ENCODE data around the gene FANCI. TPM values are rescaled to one million over a fixed set of nuclear protein-coding genes. Genes with fewer than 3 reads are reported as not detected.

FANCI gene
- total RNA-seq, 1 experiment from 2014 or later: 135 TPM

DNA sequence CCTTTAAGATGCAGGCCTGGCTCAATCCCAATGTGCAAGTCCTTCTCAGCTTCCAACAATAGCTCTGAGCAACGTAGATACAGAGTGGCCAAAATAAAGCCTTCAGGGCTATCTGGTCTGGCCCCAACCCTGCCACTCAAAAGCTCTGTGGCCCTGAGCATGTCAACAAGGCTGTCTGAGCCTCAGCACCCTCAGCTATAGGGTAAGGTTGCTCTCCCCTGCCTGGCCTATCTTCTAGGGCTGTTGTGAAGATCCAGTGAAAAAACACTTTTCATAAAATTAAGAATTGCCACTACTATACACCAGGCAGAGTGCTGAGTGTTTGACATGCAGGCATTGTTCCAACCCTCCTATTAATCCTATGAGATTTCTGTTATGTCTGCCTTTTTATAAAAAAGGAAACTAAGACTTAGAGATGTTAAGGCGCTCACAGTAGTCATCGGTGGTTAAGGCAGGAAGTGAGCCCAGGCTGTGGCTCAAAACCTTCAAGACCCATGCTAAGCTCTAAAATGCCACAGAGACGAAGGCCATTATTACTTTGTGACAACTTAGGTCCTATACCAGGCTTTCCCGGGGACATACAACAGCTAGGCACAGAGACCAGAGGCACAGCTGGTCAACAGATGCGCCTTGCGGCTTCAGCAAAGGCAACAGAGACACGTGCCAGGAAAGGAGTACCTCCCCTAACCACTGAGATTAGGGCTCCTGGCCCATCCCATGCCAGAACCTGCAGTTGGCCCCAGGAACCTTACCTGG is 85.7 kb downstream of the FANCI start:
- DNase-seq: no peak
- no peak overlapping the region; the same call in 1 of the 2 replicates for H3K27ac ChIP-seq
- H3K4me3 ChIP-seq: no peak overlapping the region
- H3K27me3 ChIP-seq: no peaks in the 10 kb centered on the region
- H3K4me1 ChIP-seq: peaks cover 26% of the 10 kb centered on the region; the same call in 1 of the 2 replicates
- H3K9me3 ChIP-seq (replicated peaks): no peaks in the 10 kb centered on the region
- peaks cover 70% of the 10 kb centered on the region for H3K36me3 ChIP-seq

- Histone ChIP-seq H3K9me3 (replicated peaks) (no peaks in the 10 kb centered on the region), H3K36me3 (peaks cover 68% of the 10 kb centered on the region), H3K4me1 (peaks cover 26% of the 10 kb centered on the region; the same call in 1 of the 2 replicates), H3K4me3 (no peak overlapping the region), H3K27me3 (no peaks in the 10 kb centered on the region), H3K27ac (peak overlapping the region; percentile 80)
- no peak for DNase-seq
Measured at GRCh38 chr15:89330119-89330518, 86.3 kb downstream of the FANCI start.

GRCh38 chr15:89330881-89331595 is 87.3 kb downstream of the FANCI start:
- H3K27me3 ChIP-seq: no peaks in the 10 kb centered on the region
- H3K4me3 ChIP-seq: no peak overlapping the region
- H3K27ac ChIP-seq: peak overlapping the region; percentile 80
- H3K4me1 ChIP-seq: peaks cover 28% of the 10 kb centered on the region; the same call in 1 of the 2 replicates
- peak; percentile 71 to 79 for DNase-seq
- peaks cover 59% of the 10 kb centered on the region for H3K36me3 ChIP-seq
- H3K9me3 ChIP-seq (replicated peaks): no peaks in the 10 kb centered on the region

DNA sequence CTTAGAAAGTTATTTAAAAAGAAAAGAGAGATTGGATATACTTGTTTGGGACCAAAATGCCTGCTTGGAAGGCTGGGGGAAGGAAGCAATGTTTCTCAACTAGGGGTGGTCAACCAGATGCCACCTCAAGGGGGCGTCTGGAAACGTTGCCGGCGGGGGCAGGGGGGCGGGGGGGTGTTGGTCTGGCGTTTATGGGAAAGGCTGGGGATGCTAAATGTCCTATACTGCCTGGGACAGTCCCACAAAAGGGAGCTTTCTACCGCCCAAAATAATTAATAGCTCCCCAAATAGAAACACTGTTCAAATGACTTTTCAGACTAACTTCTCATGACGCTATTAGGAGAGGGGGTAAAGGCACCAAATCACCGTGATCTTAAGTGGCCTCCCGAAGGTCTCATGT is 88.7 kb downstream of the FANCI start:
- Histone ChIP-seq H3K36me3 (peaks cover 45% of the 10 kb centered on the region), H3K27me3 (no peaks in the 10 kb centered on the region), H3K4me1 (peaks cover 31% of the 10 kb centered on the region; the same call in 1 of the 2 replicates), H3K4me3 (no peak overlapping the region), H3K27ac (no peak overlapping the region), H3K9me3 (replicated peaks) (no peaks in the 10 kb centered on the region)
- DNase-seq: peak in 1 of 2 experiments; percentile 43

DNA sequence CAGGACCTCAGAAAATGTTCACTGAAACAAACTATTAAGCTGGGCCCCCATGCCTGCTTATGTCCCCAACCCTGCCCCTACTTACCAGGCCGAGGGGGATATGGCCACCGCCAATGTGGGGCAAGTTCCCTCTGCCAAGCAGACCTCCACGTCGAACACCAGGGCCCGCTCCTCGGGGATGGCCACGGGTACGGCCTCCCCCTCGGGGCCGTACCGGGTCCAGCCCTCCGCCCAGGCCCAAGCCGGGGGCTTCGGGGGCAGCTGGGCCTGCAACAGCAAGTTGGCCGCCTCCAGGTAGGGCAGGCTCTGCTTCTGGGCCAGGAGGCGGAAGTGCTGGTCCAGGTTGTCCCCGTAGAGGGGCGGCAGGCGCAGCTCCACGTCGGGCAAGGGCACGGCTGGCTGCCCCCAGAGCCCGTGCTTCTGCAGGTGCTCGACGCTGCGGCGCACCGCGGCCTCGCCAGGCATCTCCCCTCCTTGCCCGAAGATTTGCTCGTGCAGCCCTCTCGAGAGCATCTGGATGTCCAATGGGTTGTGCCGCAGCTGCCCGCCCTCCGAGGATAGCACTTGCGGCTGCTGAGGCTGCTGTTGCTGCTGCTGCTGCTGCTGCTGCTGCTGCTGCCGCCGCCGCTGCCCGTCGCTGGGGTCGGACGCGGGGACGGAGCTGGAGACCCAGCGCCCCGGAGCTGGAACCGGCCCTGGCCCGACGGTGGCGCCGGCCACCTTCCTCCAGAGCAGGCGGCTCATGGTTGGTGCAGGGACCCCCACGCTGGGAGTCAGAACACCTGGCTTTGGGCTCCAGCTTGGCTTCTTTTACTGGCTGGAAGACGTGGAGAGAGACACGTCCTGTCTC is 89.5 kb downstream of the FANCI start:
- Histone ChIP-seq H3K36me3 (peaks cover 37% of the 10 kb centered on the region), H3K4me1 (peaks cover 31% of the 10 kb centered on the region; the same call in 1 of the 2 replicates), H3K27ac (no peak overlapping the region), H3K9me3 (replicated peaks) (no peaks in the 10 kb centered on the region), H3K4me3 (peak overlapping the region; percentile 91), H3K27me3 (no peaks in the 10 kb centered on the region)
- no peak for DNase-seq

GRCh38 chr15:89333959-89334509 is 90.3 kb downstream of the FANCI start:
- H3K4me1 ChIP-seq: peaks cover 31% of the 10 kb centered on the region; the same call in 1 of the 2 replicates
- no peaks in the 10 kb centered on the region for H3K27me3 ChIP-seq
- H3K27ac ChIP-seq: peak overlapping the region; percentile 77; the same call in 1 of the 2 replicates
- DNase-seq: no peak
- peak overlapping the region; percentile 91 for H3K4me3 ChIP-seq
- peaks cover 29% of the 10 kb centered on the region for H3K36me3 ChIP-seq
- H3K9me3 ChIP-seq (replicated peaks): no peaks in the 10 kb centered on the region

DNA sequence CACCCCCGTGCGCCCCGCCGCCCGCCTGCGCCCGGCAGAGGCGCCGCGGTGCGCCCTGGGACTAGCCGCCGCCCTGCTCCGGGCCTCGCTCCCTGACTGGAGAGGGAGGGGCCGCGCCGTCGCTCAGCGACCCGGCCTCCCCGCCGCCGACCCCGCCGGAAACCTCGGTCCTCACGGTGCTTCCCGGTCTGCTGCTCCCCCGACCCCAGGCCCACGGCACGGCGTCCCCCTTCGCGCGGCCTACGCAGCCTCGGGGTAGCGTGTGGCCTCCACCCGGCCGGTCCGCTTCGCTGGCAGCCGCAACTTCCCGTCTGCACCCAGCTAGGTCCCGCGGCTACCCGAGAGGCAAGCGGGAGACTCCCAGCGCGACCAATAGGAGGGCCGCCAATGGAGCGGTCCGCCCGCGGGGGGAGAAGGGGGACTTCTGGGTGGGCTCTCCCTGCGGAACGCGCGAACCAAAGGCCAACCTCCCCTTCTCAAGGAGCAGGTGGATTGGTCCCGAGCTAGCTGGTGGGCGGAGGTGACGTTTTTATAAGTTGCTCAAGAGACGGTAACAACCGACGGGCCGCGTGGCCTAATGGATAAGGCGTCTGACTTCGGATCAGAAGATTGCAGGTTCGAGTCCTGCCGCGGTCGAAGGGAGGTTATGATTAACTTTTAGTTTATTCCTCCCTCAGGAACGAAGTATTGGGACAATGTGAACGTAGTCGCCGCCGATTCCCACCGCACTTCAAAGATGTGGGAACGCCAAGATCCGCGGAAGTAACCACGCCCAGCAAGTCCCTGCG is 90.9 kb downstream of the FANCI start, which contains the start of gene POLG:
Gene POLG (minus strand): TSS at position 315 of the 788 bp plus-strand sequence. CDS start 1,070 bp downstream, outside the sequence.
- peak within 1 kb of the TSS; percentile 77 for H3K27ac ChIP-seq
- H3K27me3 ChIP-seq: no peaks in the 10 kb centered on the region
- H3K36me3 ChIP-seq: peaks cover 23% of the 10 kb centered on the region
- H3K4me1 ChIP-seq: peaks cover 30% of the 10 kb centered on the region; the same call in 1 of the 2 replicates
- peak; percentile 99 for DNase-seq
- no peaks in the 10 kb centered on the region for H3K9me3 ChIP-seq (replicated peaks)
- peak within 1 kb of the TSS; percentile 91 for H3K4me3 ChIP-seq

GRCh38 chr15:89335298-89336041 is 91.7 kb downstream of the FANCI start:
- no peaks in the 10 kb centered on the region for H3K27me3 ChIP-seq
- H3K9me3 ChIP-seq (replicated peaks): no peaks in the 10 kb centered on the region
- H3K4me1 ChIP-seq: peaks cover 22% of the 10 kb centered on the region; the same call in 1 of the 2 replicates
- no peak for DNase-seq
- peaks cover 15% of the 10 kb centered on the region for H3K36me3 ChIP-seq
- no peak overlapping the region for H3K27ac ChIP-seq
- peak overlapping the region; percentile 18 for H3K4me3 ChIP-seq

DNA sequence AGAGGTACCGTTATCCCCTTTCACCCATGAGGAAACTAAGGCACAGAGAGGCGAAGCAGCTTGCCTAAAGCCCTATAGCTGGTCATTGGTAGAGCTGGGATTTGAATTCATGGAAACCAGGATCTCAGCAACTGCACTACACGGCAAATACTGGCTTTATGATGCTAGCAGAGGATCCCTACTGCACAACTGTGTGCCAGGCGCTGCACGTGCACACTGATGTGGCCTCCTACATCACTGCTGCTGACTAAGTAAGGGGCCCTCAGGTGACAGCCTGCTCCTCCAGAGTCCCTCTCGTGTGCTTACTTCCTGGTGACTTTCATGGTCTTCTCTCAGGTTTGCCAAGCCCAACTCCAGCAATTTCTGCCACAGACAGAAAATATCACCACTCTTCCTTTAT is 94.3 kb downstream of the FANCI start:
- Histone ChIP-seq H3K9me3 (replicated peaks) (no peaks in the 10 kb centered on the region), H3K27me3 (0 out of 2 replicates have a peak, but pooled peaks cover 8% of the 10 kb centered on the region), H3K4me1 (0 out of 2 replicates have a peak, but pooled peaks cover 5% of the 10 kb centered on the region), H3K27ac (no peak overlapping the region), H3K4me3 (no peak overlapping the region), H3K36me3 (peaks cover 3% of the 10 kb centered on the region)
- DNase-seq: no peak

DNA sequence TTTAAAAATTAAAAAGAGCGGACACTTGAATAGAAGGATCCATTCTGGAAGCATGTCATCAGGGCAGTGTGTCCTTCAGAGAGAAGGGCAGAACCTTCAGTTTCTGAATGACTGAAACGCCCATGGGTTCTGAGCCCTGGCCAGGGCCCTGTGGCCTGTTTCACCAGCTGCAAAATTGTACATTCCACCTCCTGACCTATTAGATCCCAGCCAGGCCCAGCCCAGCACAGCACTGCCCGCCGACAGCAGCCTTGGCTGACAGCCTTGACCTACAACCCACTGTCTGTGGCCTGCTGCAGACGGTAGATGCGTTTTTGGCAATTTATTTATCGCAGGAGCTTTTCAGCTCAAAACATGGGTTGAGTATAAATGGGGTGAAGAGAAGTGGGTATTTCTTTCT is 96.8 kb downstream of the FANCI start:
- no peak overlapping the region for H3K4me3 ChIP-seq
- H3K4me1 ChIP-seq: 0 out of 2 replicates have a peak, but pooled peaks cover 5% of the 10 kb centered on the region
- H3K9me3 ChIP-seq (replicated peaks): no peaks in the 10 kb centered on the region; the same call in 1 of the 2 replicates

DNA sequence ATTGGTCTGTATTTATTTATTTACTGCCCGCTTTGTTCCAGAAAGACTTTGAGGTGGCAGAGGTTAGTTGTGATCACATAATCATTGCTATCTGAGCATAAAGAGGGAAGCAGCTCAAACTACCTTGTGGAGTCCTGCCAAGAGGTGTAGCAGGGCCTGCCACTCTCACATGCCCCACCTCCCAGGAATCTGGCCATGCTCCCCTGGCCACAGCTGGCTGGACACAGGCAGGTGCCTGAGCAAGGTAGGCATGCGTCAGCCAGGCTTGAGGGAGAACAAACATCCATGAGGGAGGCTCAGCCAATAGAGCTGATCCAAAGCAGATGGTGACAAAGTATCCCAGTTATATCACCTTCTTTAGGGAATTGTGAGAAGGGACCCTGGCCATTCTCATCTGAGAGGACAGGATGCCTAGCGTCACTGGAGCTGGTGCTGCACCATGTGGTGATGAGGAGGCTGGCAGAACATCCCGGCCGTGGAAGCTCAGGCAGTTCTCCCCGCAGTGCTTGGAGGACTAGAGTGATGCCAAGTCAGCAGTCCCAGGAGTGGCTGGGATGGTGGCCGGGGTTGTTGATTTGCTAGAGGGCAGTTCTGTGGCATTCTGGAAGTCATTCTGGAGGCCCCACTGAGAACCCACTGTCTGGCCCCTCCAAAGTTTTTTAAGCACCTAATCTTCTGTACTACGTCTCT is 97.7 kb downstream of the FANCI start:
- no peak overlapping the region for H3K4me3 ChIP-seq
- H3K36me3 ChIP-seq: no peaks in the 10 kb centered on the region
- 0 out of 2 replicates have a peak, but pooled peaks cover 8% of the 10 kb centered on the region for H3K27me3 ChIP-seq
- H3K9me3 ChIP-seq (replicated peaks): no peaks in the 10 kb centered on the region; the same call in 1 of the 2 replicates
- no peaks in the 10 kb centered on the region for H3K4me1 ChIP-seq
- DNase-seq: no peak
- H3K27ac ChIP-seq: no peak overlapping the region

More for the DNA sequence above, 96.8 kb downstream of the FANCI start:
- Histone ChIP-seq H3K27ac (no peak overlapping the region), H3K27me3 (0 out of 2 replicates have a peak, but pooled peaks cover 8% of the 10 kb centered on the region), H3K36me3 (no peaks in the 10 kb centered on the region)
- no peak for DNase-seq

- no peaks in the 10 kb centered on the region for H3K4me1 ChIP-seq
- no peak overlapping the region for H3K4me3 ChIP-seq
- no peaks in the 10 kb centered on the region for H3K36me3 ChIP-seq
- no peak for DNase-seq
- 0 out of 2 replicates have a peak, but pooled peaks cover 9% of the 10 kb centered on the region for H3K27me3 ChIP-seq
- H3K9me3 ChIP-seq (replicated peaks): no peaks in the 10 kb centered on the region; the same call in 1 of the 2 replicates
- H3K27ac ChIP-seq: no peak overlapping the region
Measured at GRCh38 chr15:89342840-89343239, 99.1 kb downstream of the FANCI start.

All from SJCRH30 (cell line).